Activated CD4-positive, alpha-beta T cell treated with anti-CD3 and anti-CD28 coated beads, Interleukin-2, Interleukin-4, amounts not matched to agents 100 ng/mL and 50 ng/mL, durations not matched to agents 16 hours and 8 hours (primary cell): ENCODE results near the gene MFRP.

Experiments used
- DNase-seq: peaks from one replicate; pipeline ENCODE4 v3.0.0-alpha.2; 2020; ENCODE audit warnings: low spot score

Gene MFRP

GRCh38 chr11:119295178-119295577 is 51.3 kb downstream of the MFRP start:
- no peak for DNase-seq

GRCh38 chr11:119293461-119293860 is 53.0 kb downstream of the MFRP start:
- DNase-seq, result no peak

GRCh38 chr11:119290894-119291497 is 55.5 kb downstream of the MFRP start:
- DNase-seq, result no peak
